Occipital lobe (tissue), 2 donors: ENCODE results near the gene AKAP8L. TPM values are rescaled to one million over a fixed set of nuclear protein-coding genes. Genes with fewer than 3 reads are reported as not detected.

Source experiments
- DNase-seq: peaks from one replicate; lab custom pipeline; 2025; lab: John Stamatoyannopoulos, UW
- total RNA-seq: library from RNA; depleted of rRNA; stranded (reverse); fragments of >200 nt; gene quantifications from one replicate; pipeline ENCODE4 v1.2.3, GENCODE V29; 2014

Gene AKAP8L
- total RNA-seq, 1 donor from 2014 or later: 59.6 TPM

DNA sequence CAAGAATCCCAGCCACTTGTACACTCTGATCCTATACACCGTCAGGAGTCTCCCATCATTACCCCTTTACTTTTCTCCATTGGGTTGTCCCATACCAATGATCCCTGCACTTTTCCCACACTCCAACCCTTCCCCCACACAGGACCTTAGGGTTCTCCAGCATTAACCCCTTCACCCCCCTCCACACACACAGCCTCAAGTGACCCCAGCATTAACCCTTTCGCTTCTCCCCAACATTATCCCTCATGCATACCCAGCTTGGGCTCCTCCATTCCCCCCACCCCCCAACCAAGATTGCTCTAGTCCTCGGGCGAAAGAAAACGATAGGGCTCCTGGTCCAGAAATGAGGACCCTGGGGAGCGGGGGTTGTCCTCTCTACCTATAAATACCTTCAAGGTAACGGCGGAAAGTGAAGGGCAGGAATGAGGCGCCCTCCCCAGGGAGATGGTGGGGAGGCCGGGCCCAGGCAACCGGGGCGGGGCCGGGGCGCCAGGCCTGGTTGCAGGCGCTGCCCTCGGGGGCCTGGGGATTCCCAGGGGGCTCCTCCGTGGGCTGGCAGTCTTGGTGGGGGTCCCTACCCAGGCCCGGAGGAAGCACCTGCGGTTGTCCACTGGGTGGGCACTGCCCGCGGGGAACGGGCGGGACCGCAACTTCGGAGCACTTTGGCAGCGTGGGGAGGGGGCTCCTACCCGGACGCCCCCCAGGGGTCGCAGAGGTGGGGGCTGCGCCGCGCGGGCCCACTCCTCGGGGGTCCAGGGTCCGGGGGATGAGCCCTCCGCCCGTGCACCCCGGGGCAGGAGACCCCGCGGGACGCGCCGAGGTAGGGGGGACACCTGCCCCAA lies 30.2 kb upstream of the AKAP8L start:
- DNase-seq: no peak

DNA sequence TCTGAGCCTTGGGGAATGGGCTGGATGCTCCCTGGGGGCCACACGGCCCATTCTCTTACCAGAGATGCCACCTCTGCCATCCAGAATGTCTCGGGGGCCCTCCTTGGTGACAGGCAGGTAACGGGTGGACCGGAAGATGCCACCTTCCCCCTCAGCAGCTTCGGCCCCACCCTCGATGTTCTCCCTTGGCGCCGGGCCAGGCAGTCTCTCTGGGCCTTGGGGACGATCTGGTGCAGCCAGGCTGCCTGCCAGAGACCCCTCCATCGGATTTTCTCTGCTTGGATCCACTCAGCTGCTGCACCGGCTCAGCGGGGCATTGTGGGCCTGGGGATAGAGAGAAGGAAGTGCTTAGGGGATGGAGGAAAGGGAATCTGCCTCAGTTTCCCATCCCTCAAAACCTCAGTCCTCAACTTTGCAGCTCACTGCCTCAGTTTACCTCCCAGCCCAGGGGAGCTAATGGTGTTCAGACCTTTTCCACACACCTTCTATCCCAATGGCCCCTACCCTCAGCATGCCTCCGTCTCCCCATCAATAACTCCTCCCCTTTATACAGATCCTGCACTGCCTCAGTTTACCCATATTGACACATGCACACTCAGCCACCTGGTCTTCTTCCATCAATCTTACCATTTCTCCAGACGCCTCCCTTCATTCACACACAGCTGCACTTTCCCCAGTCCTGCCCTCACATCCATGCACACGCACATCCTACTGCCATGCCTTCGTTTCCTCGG lies 29.4 kb upstream of the AKAP8L start:
- no peak for DNase-seq

DNA sequence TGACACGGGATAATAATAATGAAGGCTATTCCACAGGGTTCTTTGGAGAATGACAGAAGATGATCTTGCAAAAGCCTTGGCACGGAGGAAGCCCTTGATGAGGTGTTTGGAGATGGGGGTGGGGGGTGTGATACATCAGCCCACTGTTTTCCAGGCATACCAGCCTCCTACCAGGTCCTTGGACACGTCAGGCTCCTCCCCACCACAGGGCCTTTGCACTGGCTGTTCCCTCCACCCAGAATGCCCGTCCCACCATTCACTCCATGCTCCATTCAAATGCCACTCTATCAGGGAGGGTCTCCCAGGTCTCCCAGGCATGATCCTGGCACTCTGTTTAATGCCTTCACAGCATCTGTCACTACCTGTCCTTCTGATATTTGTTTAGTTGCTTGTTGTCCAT lies 28.3 kb upstream of the AKAP8L start:
- no peak for DNase-seq

DNA sequence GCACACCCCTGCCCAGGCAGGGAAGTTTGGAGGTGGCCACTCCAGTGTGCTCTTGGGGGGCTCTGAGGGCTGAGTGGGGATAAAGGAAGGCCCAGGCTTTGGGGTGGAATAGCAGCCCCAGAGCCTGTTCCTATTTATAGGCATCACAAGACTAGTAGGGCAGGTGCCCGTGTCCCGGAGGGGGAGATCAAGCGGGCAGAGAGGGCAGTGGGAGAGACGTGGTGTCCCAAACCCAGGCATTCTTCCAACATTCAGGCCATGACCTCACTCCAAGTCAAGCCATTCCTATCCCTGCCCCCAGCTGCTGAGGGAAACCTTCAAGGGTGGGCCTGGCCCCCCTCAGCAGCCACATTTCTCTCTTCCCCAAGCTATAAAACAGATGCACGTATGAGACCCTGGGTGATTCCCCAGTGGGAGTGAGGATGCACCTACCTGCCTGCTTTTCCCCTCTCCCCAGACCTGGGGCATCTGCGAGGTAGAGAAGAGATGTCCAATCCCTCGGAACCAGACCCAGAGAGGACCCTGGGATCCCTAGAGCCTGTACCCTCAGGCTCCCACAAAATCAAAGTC lies 27.1 kb upstream of the AKAP8L start:
- no peak for DNase-seq

DNA sequence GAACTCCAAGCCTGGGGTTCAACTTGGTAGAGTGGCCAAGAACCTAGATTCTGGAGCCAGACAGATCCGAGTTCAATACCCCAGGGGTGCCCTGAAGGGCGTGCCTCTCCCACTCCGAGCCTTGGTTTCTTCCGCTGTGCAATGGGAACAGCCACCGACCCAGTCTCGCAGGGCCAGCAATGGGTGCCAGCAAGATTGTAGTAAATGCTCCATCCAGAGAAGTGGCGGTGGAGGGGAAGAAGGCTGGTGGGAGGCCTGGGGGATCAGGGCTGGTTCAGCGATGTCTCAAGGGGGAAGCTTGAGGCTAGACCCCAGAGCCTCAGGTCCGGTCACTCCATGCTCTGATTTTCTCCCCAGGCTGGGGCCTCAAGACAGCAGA lies 26.4 kb upstream of the AKAP8L start:
- no peak for DNase-seq

DNA sequence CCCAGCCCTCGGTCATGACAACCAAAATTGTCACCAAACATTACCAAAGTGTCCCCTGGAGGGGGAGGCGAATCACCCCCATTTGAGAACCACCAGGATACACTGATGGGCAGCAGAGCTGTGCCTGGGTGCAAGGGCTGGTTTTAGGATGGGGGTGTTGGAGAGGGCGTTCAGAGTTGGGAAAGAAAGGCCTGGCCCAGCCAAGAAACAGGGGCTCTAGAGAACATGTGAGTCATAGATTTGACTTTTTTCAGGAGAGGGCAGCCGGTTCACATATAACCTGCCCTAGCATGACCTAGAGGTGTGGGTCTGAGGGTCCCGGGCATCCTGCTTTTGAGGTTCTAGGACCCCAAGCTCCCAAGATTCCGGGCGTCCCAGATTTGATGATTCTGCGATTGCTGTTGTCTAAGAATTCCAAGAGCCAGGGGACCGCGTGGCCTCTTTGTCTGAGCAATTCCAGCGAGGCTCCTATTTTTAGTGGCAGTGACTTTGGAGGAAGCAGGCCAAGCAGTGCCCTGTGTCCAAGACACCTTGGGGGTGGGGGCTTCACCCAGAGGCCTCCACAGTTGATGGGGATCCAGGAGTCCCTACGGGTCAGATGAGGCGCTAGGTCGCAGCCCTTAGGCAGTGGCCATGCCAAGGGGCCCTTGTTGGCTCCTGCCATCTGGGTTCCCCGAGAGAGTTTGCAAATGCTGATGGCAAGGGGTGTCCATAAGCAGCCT lies 25.9 kb upstream of the AKAP8L start:
- no peak for DNase-seq

DNA sequence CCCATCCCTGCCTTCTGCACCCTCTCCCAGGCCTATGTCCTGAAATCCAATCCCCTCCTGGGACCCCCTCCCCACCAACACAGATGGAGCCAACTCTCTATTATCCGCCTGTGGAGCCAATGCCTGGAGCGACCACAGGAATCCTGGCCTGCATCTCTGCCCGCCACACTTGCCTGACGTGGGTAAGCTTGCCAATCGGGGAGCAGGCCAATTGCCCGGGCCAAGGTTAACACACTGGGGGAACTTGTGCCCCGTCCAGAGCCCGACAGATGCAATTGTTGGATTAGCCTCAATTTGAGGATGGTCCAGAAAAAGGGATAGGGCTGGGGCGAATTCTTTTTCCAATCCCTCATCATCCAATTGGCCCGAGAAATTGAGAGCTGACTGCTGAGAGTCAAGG lies 25.1 kb upstream of the AKAP8L start:
- DNase-seq: no peak

DNA sequence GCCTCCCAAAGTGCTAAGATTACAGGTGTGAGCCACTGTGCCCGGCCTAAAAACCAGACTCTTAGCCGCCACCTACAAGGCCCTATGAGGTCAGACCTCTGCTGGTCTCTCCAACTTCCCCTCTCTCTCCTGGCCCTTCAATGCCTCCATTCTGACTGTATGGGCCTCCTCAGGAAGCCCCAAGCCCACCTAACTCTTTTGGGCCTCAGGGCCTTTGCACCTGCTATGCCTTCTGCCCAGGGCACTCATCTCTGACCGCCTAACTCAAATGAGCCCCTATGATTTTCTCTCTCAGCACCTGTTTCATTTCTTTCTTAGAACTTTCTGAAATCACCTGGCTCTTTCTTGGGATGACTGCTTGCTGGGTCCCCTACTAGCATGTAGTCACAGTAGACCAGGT lies 24.5 kb upstream of the AKAP8L start:
- no peak for DNase-seq

DNA sequence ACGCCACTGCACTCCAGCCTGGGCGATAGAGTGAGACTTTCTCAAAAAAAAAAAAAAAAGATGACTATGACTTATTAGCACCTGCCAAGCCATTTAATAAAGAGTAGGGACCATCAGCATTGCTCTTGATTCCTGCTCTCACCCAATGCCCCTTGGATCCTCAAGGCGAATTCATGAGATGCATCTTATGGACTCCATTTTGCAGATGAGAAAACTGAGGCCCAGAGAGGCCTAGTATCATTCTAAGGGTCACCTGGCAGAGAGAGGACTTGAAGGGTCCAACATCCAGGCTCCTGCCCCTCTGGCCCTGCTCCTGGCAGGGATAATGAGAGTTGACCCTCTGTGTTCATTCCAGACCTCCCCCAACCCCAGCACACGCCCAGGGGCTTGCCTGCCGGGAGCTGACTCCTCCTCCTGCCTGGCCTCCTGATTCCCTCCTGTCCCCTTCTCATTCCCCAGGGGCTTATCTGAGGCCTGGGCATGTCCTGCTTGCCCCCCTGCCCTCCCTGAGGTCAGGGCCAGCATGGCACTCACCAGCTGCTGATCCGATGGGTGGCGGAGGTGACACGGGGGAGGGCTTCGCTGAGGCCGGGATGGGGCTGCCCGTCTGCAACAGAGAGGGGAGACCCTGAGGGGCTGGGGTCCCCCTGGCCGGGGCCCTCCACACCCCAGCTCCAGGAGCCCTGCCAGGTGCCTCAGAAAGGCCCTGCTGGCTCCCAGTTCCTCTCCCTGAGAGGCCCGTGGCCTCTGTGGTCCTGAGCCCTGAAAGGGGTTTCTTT lies 23.5 kb upstream of the AKAP8L start:
- DNase-seq: no peak

DNA sequence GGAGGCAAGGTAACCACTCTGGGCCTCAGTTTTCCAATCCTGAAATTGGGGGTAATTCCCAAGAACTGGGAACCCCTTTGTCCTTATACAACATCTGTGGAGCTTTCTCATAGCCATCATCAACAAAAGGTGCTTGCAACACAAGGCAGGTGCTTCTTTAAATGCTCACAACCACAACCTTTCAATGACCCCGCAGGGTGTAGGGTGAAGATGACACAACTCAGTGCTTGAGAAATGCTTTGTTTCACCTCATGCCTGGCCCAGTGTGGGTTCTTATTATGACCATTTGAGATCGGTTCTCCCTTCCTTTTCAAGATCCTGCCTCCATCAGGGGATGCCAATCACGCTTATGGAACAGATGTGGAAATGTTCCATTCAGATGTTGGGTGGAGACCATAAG lies 22.5 kb upstream of the AKAP8L start:
- DNase-seq: no peak

DNA sequence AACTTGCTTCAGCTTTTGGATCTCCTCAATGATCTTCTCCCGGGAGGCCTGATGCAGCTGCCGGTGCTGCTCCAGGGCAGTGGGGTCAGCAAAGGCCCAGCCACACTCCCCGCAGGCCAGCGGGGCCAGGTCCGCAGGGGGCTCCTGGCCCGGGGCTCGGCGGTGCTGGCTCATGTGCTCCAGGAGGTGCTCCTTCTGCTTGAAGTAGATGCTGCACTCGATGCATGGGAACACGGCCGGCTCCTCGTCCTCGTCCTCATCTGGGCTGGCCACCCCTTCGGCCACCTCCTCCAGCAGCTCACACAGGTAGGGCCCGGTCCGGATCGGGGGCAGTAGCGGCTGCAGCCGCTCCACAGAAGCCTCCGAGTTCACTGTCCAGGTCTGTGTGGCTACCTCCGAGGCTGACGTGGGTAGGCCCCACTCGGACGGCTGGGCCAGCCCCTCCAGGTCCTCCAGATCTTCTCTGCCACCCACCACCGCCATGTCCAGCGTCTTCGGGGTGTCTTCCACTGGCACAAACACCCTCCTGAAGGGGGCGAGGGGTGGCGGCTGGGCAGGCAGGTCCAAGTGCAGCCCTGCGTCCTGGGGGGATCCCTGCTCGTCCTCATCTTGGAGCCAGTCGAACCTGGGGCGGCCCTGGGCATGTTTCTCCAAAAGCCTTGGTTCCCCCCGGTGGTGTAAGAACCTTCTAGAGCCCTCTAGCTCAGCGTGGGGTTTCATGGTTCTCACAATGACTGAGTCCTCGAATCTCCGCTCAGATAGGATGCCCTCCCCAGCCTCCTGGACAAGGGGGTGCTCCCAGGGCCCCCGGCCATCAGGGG lies 21.2 kb upstream of the AKAP8L start:
- no peak for DNase-seq

DNA sequence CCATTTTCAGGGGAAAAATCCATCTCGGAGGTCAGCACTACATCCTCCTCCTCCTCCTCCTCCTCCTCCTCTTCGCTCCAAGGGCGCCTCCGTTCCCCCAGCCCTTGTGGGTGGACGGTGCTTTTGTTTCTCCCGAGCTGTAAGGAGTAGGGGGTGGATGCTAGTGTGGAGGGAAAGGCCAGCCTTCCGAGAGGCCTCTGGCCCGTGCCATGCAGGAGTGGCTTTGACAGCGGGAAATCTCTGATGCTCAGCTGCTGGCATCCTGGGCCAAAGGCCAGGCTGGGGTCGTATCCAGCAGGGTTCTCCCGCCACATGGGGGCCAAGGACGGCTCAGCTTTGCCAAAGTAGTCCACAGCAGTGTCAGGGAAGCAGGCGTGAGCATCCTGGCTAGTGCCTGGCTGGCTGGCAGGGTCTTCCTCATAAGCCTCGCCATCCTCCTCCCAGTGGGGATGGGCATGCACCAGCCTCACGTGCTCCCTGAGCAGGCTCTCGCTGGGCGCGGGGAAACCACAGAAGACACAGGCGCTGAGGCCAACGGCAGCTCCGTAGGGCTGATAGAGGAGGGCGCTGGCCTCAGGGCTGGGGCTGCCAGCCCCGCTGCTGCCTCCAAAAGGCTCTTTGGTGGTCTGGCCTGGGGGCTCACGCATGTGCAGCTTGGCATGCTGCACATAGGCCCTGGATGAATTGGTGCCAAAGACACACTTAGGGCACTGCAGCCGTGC lies 20.5 kb upstream of the AKAP8L start:
- DNase-seq: no peak

DNA sequence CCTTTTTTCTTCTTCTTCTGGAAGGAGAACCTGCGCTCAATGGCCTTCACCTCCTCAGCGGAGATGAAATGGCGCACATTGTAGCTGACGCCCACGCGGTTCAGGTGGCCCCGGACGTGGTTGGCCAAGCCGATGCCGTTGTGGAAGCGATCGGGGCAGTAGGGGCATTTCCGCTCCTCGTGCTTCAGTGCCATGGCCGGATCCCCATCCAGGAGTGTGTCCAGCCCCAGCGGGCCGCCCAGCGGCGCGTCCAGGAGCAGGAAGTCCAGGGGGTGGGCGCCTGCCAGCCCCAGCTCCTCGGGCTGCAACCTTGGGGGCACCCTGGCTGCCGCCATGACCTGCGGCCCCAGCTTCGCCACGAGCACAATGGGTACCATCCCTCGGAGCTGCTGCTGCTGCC lies 19.8 kb upstream of the AKAP8L start:
- no peak for DNase-seq

DNA sequence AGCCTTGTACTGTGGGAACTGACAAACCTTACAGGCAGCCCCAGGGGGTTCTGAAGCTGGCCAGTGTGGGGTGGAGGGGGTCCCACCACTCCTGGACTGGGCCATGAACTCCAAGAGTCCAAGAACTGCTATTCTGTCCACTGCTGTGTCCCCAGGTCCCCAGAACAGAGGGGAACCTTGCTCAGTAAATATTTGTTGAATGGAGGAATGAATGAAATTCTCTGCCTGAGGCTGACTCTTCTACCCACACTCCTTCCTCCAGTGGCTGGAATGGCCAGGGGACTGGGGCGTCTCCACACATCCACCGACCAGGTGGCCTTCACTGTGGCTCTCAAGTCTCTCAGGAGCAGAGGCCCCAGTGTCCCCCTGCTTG lies 19.3 kb upstream of the AKAP8L start:
- DNase-seq: no peak

DNA sequence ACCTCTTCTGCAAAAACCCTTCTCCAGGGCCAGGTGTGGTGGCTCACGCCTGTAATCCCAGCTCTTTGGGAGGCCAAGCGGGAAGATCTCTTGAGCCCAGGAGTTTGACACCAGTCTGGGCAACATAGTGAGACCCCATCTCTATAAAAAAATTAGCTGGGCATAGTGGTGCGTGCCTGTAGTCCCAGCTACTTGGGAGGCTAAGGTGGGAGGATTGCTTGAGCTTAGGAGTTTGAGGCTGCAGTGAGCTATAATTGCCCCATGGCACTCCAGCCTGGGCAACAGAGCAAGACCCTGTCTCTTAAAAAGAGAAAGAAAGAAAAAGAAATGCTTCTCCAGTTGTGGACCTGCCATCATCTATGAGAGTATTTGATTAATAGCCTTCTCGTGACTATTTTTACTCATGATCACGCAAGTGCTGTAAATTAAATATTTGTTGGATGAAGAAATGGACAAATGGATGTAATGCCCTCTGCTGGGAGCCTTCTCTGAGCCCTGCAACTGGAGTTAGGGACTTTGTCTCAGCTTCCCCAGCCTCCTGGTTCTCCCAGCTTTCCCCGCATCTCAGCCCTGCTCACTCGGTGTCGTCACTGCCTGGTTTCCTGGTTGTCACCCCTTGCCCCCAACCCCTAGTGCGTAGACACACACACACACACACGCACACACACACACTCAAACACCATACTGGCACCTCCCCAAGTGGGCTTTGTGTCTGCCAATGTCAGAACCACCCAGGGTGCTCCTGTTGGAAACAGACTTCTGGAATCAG lies 18.8 kb upstream of the AKAP8L start:
- DNase-seq: no peak

DNA sequence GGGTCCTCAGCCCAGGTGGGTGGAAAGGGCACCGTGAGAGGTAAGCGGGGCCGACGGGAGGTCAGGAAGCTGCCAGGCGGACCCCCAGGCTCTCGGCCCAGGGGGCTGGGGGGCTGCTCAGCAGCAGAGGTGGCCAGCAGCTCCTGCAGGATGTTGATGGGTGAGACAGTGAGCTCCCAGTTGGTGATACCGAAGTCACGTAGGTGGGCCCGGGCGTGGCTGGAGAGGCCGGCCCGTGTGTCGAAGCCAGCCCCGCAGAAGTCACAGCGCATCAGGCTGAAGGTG lies 18.0 kb upstream of the AKAP8L start:
- DNase-seq: no peak

DNA sequence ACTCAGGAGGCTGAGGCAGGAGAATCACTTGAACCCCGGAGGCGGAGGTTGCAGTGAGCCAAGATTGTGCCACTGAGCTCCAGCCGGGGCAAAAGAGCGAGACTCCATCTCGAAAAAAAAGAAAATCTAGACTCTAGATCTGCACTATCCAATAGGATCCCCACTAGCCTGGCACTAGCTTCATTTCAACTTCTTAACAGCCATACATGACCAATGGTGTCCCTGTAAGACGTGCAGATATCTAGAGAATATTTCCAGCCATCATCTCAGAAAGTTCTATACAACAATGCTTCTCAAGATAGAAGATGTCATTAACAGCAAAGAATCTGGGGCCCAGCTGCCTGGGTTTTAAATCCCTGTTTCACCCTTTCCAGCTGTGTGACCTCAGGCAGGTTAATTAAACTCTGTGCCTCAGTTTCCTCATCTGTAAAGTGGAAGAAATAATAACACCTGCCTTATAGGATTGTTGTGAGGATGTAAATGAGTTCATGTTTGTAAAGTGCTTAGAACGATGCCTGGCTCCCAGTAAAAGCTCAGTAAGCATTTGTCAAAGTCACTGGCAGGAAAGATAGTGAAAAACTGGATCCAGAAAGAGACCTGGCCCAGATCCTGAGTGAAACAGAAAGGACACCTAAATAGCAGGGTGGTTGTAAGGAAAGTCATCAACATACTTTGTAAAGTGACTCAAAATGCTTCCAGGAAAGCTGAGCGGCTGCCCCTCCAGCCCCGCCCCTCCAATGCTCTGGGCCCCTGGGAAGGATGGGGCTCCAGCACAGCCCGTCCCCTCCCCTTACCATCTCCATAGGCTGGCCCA lies 17.4 kb upstream of the AKAP8L start:
- DNase-seq: no peak

DNA sequence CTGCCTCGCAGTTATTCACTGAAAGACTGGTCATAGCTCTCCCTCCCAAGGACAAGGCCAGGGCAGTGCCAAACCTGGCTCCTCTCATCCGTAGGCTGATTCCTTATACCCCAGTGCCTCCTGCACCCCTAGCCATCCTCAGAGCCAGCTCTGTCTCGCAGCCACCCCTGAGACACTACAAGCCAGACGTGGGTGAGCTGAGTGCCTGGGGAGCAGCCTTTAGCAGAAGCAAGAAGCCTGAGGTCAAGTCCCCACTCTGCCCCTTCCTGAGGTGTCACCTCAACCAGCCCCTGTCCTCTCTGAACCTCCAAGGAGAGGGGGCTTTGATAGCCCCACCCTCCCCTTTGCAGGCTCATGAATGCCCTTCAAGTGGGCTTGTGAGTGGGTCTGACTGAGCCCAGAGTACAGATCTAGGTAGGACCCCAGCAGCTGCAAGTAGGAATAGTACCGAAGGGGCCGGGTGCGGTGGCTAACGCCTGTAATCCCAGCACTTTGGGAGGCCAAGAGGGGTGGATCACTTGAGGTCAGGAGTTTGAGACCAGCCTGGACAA lies 14.8 kb upstream of the AKAP8L start:
- DNase-seq: no peak
